Upper lobe of right lung (tissue), 1 donor: ENCODE data around the gene RAB37. TPM values are rescaled to one million over a fixed set of nuclear protein-coding genes. Genes with fewer than 3 reads are reported as not detected.

ENCODE experiments used
- ATAC-seq: fragments of 200-7000 bp; cut with Tn5 transposase; one replicate; pipeline ENCODE4 v1.9.1; 2020; ENCODE audit warnings: mild to moderate bottlenecking, moderate library complexity
- DNase-seq: peaks from one replicate; pipeline ENCODE4 v3.0.0-alpha.2; 2020
- H3K27ac ChIP-seq: fragments of 200-600 bp; one replicate; pipeline ENCODE4 v1.8.0; 2022
- H3K27me3 ChIP-seq: fragments of 200-600 bp; one replicate; pipeline ENCODE4 v1.8.0; 2022; ENCODE audit warnings: mild to moderate bottlenecking
- H3K36me3 ChIP-seq: fragments of 200-600 bp; one replicate; pipeline ENCODE4 v1.8.0; 2022
- H3K4me1 ChIP-seq: fragments of 200-600 bp; one replicate; pipeline ENCODE4 v1.8.0; 2022
- H3K4me3 ChIP-seq: fragments of 200-600 bp; one replicate; pipeline ENCODE4 v1.8.0; 2022; ENCODE audit warnings: mild to moderate bottlenecking
- H3K9me3 ChIP-seq: fragments of 200-600 bp; one replicate; pipeline ENCODE4 v1.8.0; 2022
- intact Hi-C: fragments of 100-400 bp; cut with DNase I; formaldehyde crosslinking; loops from one replicate; pipeline ENCODE4 v1.11.0; 2022
- total RNA-seq: library from RNA; stranded (reverse); fragmentation: NEBNext Ultra II Directional; extraction: Animal tissue kit (Norgen Biotek cat#: 25700); gene quantifications from one replicate; pipeline ENCODE4 v1.2.1, GENCODE V29; 2021
- TF ChIP-seq, protein P1 (sequence below): fragments of 200-600 bp; IDR thresholded peaks from one replicate; pipeline ENCODE4 v1.8.0; 2022; ENCODE audit warnings: antibody characterized with exemption
- donor health status: DM: no; HTN: yes; CAD: no; lungs with severe emphysema.

The RAB37 gene
- total RNA-seq, 1 donor from 2014 or later: 6.8 TPM

DNA sequence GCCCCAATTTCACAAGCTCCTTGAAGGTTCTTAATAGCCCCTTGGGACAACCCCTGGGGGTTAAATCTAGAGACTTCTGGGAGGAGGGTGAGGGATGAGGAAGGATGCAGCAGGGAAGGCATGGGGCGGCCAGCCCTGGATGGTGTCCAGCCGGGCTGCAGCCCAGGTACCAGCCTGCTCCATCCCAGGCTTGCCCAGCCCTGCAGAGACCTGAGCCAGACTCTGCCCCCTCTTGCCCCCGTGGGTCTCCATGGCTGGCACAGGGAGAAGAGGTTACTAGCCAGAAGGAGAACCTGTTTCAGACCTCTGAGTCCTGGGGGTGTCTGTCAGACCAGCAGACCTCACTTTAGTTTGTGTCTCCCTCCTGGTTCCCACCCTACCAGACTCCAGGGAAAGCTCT lies 19.8 kb downstream of the RAB37 start:
- no peak overlapping the region for H3K27ac ChIP-seq
- no peaks in the 10 kb centered on the region for H3K36me3 ChIP-seq
- ATAC-seq (no peak), DNase-seq (no peak)
- TF ChIP-seq, protein P1, sequence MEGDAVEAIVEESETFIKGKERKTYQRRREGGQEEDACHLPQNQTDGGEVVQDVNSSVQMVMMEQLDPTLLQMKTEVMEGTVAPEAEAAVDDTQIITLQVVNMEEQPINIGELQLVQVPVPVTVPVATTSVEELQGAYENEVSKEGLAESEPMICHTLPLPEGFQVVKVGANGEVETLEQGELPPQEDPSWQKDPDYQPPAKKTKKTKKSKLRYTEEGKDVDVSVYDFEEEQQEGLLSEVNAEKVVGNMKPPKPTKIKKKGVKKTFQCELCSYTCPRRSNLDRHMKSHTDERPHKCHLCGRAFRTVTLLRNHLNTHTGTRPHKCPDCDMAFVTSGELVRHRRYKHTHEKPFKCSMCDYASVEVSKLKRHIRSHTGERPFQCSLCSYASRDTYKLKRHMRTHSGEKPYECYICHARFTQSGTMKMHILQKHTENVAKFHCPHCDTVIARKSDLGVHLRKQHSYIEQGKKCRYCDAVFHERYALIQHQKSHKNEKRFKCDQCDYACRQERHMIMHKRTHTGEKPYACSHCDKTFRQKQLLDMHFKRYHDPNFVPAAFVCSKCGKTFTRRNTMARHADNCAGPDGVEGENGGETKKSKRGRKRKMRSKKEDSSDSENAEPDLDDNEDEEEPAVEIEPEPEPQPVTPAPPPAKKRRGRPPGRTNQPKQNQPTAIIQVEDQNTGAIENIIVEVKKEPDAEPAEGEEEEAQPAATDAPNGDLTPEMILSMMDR: no peak
- H3K4me1 ChIP-seq: peaks cover 52% of the 10 kb centered on the region
- no peak overlapping the region for H3K4me3 ChIP-seq
- no peaks in the 10 kb centered on the region for H3K9me3 ChIP-seq
- intact Hi-C loops: no loop called here
- H3K27me3 ChIP-seq: no peaks in the 10 kb centered on the region

DNA sequence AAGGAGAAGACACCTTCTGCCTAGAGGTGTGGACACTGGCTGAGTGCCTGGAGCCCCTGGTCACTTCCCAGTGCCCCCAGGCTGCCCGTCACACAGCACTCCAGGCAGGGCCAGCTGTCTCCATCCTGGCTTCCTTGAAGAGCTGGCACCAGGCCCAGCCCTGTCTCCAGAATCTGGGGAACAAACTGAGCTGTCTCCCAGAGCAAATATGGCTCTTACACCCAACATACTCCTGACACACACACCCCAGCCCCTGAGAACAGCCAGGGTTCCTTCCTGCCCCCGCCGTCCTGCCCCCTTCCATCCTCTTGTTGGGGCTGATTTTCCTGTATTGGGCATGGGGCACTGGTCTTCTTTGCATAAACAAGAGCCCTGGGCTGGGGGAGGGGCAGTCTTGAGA lies 20.4 kb downstream of the RAB37 start:
- Histone ChIP-seq H3K4me3 (no peak overlapping the region), H3K27ac (no peak overlapping the region), H3K4me1 (peaks cover 48% of the 10 kb centered on the region), H3K27me3 (no peaks in the 10 kb centered on the region), H3K9me3 (no peaks in the 10 kb centered on the region), H3K36me3 (no peaks in the 10 kb centered on the region)
- intact Hi-C loops: no loop called here
- TF ChIP-seq, protein P1: no peak
- DNase-seq: no peak
- peak; percentile 3 for ATAC-seq

DNA sequence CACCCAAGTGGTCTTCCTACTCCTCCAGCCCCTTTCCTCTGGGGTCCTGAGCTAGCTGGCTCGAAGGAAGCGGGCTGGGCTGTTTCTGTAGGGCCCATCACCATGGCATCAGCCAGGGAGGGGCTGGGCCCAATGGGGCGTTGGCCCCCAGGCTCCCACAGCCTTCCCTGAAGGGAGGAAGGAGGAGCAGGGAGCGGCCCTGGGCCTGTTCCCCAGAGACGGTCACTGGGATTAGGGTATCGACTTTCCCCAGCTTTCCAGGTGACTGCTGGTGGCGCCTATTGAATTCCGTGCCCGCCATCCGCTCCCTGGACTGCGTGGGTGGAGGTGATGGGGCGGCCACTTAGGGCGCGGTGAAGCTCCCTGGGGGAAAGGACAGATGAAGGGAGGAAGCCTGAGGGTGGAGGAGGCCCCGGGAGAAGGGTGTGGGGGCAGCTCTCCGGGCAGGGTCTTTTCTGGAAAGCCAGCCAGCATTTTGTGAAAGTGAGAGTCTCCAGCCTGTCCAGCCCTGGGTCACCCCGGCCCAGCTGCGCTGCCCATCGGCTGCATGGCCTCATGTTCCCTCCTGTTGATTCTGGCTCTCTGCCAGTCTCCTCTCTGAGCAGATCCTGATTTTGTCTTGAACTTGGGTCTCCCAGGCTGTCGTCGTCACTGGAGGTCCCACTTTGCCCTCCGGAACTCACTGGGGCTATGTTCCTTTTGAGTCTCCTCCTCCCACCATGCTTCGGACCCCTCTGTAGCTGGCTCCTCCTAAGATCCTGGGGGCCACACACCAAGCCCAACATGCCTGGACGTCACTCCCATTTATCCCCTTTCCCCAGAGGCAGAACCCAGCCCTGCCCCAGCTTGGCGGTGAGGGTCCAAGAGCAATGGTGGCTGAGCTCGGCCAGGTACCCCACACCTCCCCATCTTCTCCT lies 21.1 kb downstream of the RAB37 start:
- Histone ChIP-seq H3K27ac (peak overlapping the region; percentile 24), H3K36me3 (no peaks in the 10 kb centered on the region), H3K27me3 (no peaks in the 10 kb centered on the region), H3K4me1 (peaks cover 48% of the 10 kb centered on the region), H3K9me3 (no peaks in the 10 kb centered on the region), H3K4me3 (no peak overlapping the region)
- DNase-seq: no peak
- intact Hi-C loops: no loop called here
- TF ChIP-seq, protein P1: no peak
- peak; percentile 15 for ATAC-seq

DNA sequence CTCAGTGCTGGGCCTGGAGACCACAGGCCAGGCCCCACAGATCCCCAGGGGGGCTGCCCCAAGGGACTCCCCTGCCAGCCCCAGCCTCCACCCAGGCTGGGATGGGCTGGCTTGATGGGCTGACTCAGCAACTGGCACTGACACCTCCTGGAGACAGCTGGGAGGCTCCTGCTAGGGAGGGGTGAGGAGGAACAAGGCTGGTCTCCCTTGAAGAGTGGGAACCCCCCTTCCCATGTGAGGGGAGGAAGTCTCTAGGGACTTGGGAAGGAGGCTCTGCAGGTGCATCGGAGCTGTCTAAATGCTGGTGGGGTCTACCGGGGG lies 21.8 kb downstream of the RAB37 start:
- intact Hi-C loops: no loop called here
- Histone ChIP-seq H3K27ac (peak overlapping the region; percentile 24), H3K27me3 (no peaks in the 10 kb centered on the region), H3K4me1 (peaks cover 48% of the 10 kb centered on the region), H3K36me3 (no peaks in the 10 kb centered on the region), H3K9me3 (no peaks in the 10 kb centered on the region), H3K4me3 (no peak overlapping the region)
- TF ChIP-seq, protein P1: no peak
- ATAC-seq (peak; percentile 9), DNase-seq (no peak)

DNA sequence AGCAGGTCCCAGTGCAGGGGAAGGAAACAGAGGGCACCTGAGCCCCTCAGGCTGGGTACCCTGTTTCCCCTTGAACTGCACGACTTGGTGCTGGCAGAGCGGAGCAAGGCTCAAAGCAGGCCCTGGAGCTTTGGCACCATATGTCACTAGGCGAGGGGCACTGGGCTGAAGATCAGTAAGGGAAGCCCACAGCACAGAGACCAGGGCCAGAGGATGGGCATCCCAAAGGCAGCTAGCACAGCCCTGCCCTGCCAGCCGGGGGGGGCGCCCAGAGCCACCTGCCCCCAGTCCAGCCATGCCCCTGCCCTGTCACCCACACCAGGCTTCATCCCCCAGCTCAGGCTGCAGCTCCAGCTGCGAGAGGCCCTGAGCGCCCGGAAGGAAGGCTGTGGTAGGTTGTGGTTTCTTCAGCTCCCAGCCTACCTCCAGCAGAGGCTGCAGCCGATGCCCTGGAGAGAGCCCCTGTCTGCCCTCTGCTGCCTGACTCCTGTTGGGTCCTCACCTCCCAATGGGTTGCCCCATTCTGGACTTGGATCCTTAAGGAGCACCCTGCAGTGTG lies 22.3 kb downstream of the RAB37 start:
- TF ChIP-seq, protein P1: no peak
- Histone ChIP-seq H3K4me1 (peaks cover 48% of the 10 kb centered on the region), H3K27me3 (no peaks in the 10 kb centered on the region), H3K27ac (peak overlapping the region; percentile 47), H3K36me3 (no peaks in the 10 kb centered on the region), H3K9me3 (no peaks in the 10 kb centered on the region), H3K4me3 (no peak overlapping the region)
- DNase-seq (no peak), ATAC-seq (peak; percentile 21)
- intact Hi-C loops: no loop called here
